Stomach smooth muscle (tissue), 2 donors: Measurements from ENCODE around the gene ZSCAN25.
"Not testable (repeated sequence)": the region's sequence is repeated elsewhere in the genome, so short reads cannot be mapped to it uniquely, and the experiment has no call there.

Experiments
- H3K27ac ChIP-seq: one replicate; pipeline ENCODE4 v1.7.0; 2013; ENCODE audit warnings: mild to moderate bottlenecking, low read length, inconsistent platforms
- H3K27me3 ChIP-seq, 2 donors: one replicate each; pipeline ENCODE4 v1.7.0; 2013; ENCODE audit warnings: low read length in 2 of 2; ENCODE audit not compliant: insufficient read depth in 2 of 2, control insufficient read depth in 1 of 2
- H3K36me3 ChIP-seq, 2 donors: one replicate each; pipeline ENCODE4 v1.7.0; 2013; ENCODE audit warnings: low read length in 2 of 2; ENCODE audit not compliant: control insufficient read depth in 2 of 2, insufficient read depth in 2 of 2
- H3K4me1 ChIP-seq: one replicate; pipeline ENCODE4 v1.7.0; 2013; ENCODE audit warnings: low read length; ENCODE audit not compliant: control insufficient read depth, insufficient read depth
- H3K4me3 ChIP-seq, 2 donors: one replicate each; pipeline ENCODE4 v1.7.0; 2013; ENCODE audit warnings: low read length in 2 of 2
- H3K9ac ChIP-seq, 2 donors: one replicate each; pipeline ENCODE4 v1.7.0; 2013; ENCODE audit warnings: low read length in 2 of 2, mild to moderate bottlenecking in 1 of 2
- H3K9me3 ChIP-seq, 2 donors: one replicate each; pipeline ENCODE4 v1.7.0; 2013; ENCODE audit warnings: low read length in 2 of 2; ENCODE audit not compliant: control insufficient read depth in 2 of 2
- donor health status: healthy.
- donor health status: Pancreatic carcinoma.

The ZSCAN25 gene

DNA sequence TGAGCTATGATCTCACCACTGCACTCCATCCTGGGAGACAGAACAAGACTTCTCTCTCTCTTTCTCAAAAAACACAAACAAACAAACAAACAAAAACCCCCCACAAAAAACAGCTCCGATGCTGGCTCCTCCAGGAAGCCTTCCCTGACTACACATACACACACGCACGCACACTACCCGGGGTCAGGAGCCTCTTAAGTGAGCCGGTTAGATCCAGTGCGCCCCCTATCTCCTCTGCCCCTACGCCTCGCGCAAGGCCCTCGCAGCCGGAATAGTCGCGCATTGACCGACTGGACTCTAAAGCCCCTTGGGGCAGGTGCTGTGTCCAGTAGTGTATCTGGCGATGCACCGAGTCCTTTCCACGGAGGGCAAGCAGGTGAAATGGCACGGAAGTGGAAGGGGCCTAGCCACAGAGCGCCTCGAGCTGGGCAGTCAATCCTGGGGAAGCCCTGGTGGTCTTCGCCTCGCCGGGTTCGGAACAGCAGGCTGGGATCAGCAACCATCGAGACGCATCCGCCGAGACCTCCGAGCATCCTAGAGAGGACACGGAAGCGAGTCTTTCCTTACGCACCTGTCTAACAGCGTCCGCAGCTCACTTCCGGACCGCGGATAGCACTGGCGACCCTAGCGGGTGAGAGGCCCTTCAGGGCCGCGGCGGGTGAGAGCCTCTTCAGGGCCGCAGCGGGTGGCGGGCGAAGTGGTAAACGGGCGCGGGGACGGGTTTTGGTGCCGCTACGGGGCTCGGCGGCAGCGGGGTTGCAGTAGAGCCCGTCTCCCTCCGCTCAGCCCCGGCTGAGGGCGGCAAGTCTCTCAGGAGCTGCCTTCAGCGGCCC, at the start of gene ZSCAN25:
Gene ZSCAN25, plus strand, starts transcription at position 588 of the 833 bp plus-strand sequence. CDS start 2,661 bp downstream, outside the sequence.
- Histone ChIP-seq H3K4me1 (peaks cover 8% of the 10 kb centered on the region), H3K27me3 (no peaks in the 10 kb centered on the region), H3K4me3 (peak within 1 kb of the TSS; percentile 96 to 99), H3K27ac (peak within 1 kb of the TSS; percentile 78), H3K9ac (peak within 1 kb of the TSS; percentile 92 to 93), H3K36me3 (peaks cover 21 to 24% of the 10 kb centered on the region in 2 donors), H3K9me3 (no peaks in the 10 kb centered on the region)

DNA sequence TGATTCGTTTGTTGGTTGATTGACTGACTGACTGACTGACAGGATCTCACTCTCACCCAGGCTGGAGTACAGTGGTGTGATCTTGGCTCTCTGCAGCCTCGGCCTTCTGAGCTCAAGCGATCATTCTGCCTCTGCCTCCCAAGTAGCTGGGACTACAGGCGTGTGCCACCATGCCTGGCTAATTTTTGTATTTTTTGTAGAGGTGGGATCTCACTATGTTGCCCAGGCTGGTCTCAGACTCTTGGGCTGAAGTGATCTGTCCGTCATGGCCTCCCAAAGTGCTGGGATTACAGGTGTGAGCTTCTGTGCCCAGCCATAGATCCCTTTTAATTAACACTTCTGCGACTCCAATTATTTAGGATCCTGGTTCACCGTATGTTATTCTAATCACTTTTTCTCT, 48.0 kb upstream of the ZSCAN25 start:
- not testable (repeated sequence) for H3K9me3 ChIP-seq, H3K9ac ChIP-seq, H3K27me3 ChIP-seq, H3K27ac ChIP-seq, H3K4me3 ChIP-seq, H3K4me1 ChIP-seq
- peaks cover 28 to 62% of the 10 kb centered on the region in 2 donors for H3K36me3 ChIP-seq

DNA sequence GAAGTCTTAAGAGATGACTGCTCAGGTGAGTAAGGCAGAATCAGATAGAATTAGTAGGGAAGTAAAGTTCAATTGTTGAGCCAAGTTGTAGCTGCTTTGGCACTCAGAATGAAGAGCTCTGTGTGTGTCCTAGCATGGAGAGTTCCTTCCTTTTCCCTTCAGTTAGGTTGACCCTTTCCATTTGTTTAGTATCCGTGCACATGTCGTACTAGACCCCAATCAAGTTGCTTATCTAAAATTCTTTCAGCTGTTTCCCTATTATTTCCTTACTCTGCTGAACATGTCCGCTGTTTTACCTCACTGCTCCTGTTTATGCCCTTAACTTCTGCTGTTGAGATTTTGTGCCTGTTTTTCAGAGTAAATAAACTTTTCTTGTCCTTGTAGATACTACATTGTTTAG, 45.0 kb upstream of the ZSCAN25 start:
- H3K9me3 ChIP-seq = no peaks in the 10 kb centered on the region
- no peak overlapping the region for H3K9ac ChIP-seq
- peaks cover 18 to 39% of the 10 kb centered on the region in 2 donors for H3K36me3 ChIP-seq
- H3K27me3 ChIP-seq = no peaks in the 10 kb centered on the region
- no peak overlapping the region for H3K27ac ChIP-seq
- no peak overlapping the region for H3K4me3 ChIP-seq
- H3K4me1 ChIP-seq = no peaks in the 10 kb centered on the region

DNA sequence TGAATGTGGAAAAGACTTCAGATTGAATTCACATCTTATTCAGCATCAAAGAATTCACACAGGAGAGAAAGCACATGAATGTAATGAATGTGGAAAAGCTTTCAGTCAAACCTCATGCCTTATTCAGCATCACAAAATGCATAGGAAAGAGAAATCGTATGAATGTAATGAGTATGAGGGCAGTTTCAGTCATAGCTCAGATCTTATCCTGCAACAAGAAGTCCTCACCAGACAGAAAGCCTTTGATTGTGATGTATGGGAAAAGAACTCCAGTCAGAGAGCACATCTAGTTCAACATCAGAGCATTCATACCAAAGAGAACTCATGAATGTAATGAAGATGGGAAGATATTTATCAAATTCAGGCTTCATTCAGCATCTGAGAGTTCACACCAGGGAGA, 43.5 kb upstream of the ZSCAN25 start:
- no peaks in the 10 kb centered on the region for H3K9me3 ChIP-seq
- H3K4me1 ChIP-seq = no peaks in the 10 kb centered on the region
- peaks cover 18 to 36% of the 10 kb centered on the region in 2 donors for H3K36me3 ChIP-seq
- H3K27me3 ChIP-seq = no peaks in the 10 kb centered on the region
- no peak overlapping the region for H3K4me3 ChIP-seq
- H3K27ac ChIP-seq = no peak overlapping the region
- H3K9ac ChIP-seq = no peak overlapping the region

DNA sequence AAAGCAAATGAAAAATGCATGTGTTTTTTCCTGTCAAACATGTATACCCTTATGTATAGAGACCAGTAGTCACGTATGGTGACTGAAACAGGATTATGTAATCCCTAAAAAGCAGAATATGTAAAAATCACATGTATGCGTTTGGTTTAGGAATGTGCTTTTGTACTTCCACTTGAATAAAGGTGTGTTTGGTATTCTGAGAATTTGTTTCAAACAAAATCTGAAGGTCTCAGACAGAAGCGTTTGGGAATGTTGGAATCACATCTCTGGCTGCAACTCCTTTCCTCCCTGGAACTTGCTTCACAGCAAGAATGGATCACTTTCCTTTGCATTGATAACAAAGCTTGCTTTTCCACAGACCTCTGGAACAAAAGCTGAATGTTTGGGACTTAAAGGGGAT, 40.5 kb upstream of the ZSCAN25 start:
- Histone ChIP-seq H3K27me3 (no peaks in the 10 kb centered on the region), H3K36me3 (peaks cover 17 to 21% of the 10 kb centered on the region in 2 donors)

DNA sequence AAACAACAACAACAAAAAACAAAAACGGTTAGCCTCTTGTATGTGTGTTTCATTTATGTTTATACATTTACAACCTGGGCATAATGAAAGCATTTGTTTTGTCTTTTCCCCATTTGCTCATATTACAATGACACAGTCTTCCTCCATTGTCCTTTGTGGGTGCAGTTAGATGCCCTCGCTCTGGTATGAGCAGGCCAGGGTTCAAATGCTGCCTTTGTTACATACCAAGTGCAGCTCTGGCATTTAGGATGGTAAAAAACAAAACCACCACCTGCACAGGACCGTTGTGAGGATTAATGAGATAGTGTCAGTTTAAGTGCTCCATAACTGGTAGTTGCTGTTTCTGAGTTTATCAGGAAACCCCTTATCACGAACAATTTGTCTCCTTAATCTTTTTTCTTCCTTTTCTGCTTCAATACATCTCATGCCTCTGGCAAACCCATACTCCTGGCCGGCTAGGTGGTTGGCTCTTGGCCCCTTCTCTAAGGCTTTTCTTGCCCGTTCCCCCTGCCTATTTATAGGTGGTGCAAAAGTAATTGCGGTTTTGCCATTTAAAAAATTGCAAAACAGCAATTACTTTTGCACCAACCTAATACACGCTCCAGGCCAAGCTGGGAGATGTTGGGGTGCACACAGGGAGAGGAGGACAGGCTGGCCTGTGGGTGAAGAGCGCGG, 37.3 kb upstream of the ZSCAN25 start:
- H3K27ac ChIP-seq = no peak overlapping the region

More for the DNA sequence above, 40.5 kb upstream of the ZSCAN25 start:
- Histone ChIP-seq H3K9ac (no peak overlapping the region), H3K9me3 (no peaks in the 10 kb centered on the region), H3K4me1 (peaks cover 7% of the 10 kb centered on the region), H3K27ac (no peak overlapping the region), H3K4me3 (no peak overlapping the region)

DNA sequence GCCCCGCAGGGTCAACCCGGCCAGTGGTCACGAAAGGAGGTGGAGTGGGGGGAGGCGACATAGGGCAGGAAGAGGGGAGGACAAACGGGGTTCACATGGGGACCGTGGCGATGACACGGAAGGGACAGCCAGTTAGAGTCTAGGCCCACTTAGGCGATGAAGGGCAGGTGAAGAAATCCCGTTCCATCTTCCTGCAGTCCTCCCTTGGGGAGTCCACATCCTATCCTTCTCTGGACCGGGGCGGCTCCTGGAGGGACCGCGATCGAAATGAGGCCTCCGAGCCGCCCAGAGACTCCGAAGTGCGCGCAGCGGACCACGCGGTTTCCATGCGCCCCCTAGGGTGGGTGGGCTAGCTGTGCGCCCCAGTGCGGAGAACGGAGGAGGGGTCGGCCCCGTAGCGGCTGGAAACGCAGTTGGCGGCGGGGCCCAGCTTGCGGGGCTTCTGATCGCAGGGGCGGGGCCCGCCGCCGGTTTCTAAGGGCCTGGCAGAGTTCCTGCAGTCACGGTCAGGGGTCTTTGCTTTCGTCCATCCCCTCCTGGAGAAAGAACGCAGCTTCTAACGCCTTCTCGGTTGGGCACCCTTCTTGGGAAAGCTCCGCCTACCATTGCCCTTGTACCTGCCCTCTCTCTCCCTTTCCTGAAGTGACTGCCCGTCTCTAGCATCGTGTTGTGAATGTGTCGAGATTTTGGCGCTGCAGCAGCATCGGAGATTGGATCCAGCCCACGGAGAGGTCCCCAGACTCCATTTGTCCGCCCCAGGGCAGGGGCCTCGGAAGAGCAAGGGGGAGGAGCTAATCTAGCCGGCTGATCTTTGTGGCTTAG, 36.6 kb upstream of the ZSCAN25 start:
- Histone ChIP-seq H3K36me3 (no peaks in the 10 kb centered on the region), H3K9me3 (no peaks in the 10 kb centered on the region), H3K27me3 (no peaks in the 10 kb centered on the region), H3K27ac (peak overlapping the region; percentile 6), H3K9ac (peak overlapping the region; percentile 54 to 84), H3K4me3 (peak overlapping the region; percentile 65 to 82), H3K4me1 (peaks cover 7% of the 10 kb centered on the region)

More for the DNA sequence above, 37.3 kb upstream of the ZSCAN25 start:
- H3K9me3 ChIP-seq = no peaks in the 10 kb centered on the region
- H3K4me3 ChIP-seq = peak overlapping the region; percentile 65 to 82
- H3K36me3 ChIP-seq = no peaks in the 10 kb centered on the region
- H3K9ac ChIP-seq = peak overlapping the region; percentile 54 to 84
- H3K4me1 ChIP-seq = peaks cover 7% of the 10 kb centered on the region
- H3K27me3 ChIP-seq = no peaks in the 10 kb centered on the region

DNA sequence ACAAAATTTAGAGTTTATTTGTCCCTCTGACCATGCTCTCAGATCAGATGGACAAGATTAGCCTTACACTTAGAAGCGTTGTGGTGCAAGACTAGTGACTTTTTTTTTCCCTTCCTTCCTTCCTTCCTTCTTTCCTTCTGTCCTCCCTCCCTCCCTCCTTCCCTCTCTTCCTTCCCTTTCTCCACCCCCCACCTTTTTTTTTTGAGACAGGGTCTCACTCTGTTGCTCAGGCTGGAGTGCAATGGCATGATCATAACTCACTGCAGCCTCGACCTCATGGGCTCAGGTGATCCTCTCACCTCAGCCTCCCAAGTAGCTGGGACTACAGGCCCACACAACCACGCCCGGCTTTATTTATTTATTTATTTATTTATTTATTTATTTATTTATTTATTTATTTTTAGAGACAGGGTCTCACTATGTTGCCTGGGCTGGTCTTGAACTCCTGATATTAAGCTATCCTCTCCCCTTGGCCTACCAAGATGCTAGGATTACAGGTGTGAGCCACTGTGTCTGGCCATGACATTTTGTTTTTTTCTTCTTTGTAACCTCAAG, 35.9 kb upstream of the ZSCAN25 start:
- H3K9me3 ChIP-seq, H3K4me1 ChIP-seq, H3K27me3 ChIP-seq, H3K36me3 ChIP-seq: not testable (repeated sequence)
- peak overlapping the region; percentile 6 for H3K27ac ChIP-seq
- H3K4me3 ChIP-seq = peak overlapping the region; percentile 65 to 82
- H3K9ac ChIP-seq = peak overlapping the region; percentile 54 to 84

DNA sequence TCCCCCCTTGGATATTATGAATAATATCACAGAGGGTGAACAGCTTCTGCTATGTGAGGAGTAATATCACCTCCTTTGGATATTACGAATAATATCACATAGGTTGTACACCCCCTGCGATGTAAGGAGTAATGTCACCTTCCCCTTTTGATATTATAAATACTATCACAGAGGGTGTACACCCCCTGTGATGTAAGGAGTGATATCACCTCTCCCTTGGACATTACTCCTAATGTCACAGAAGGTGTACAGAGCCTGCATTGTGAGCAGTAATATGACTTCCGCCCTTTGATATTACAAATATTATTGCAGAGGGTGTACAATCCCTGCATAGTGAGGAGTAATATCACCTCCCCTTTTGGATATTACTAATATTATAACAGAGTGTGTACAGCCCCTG, 27.9 kb upstream of the ZSCAN25 start:
- Histone ChIP-seq H3K27me3 (no peaks in the 10 kb centered on the region), H3K4me1 (no peaks in the 10 kb centered on the region), H3K36me3 (no peaks in the 10 kb centered on the region), H3K9me3 (no peaks in the 10 kb centered on the region), H3K4me3 (no peak overlapping the region), H3K9ac (no peak overlapping the region), H3K27ac (no peak overlapping the region)

DNA sequence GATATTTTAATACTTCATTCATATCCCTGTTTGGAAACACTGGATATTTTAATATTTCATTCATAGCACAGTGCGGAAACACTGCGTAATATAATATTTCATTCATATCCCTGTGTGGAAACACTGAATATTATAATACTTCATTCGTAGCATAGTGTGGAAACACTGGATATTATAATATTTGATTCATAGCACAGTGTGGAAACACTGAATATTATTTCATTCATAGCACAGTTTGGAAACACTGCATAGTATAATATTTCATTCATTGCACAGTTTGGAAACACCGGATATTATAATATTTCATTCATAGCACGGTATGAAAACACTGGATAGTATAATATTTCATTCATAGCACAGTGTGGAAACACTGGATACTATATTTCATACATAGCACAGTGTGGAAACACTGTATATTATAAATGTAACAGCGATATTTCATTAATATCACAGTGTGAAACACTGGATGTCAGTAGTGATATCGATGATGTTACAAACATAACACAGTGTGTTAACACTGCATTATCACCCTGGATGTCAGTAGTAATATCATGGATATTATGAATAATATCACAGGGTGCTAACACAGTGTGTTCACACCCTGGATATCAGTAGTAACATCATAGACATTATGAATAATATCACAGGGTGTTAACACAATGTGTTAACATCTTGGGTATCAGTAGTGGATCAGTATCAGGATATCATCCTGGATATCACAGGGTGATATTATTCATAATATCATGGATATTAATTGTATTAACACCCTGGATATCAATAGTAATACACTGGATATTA, 21.6 kb upstream of the ZSCAN25 start:
- no peak overlapping the region for H3K4me3 ChIP-seq
- H3K27ac ChIP-seq = no peak overlapping the region
- H3K27me3 ChIP-seq = no peaks in the 10 kb centered on the region
- no peaks in the 10 kb centered on the region for H3K4me1 ChIP-seq
- no peaks in the 10 kb centered on the region for H3K9me3 ChIP-seq
- H3K36me3 ChIP-seq = no peaks in the 10 kb centered on the region
- H3K9ac ChIP-seq = no peak overlapping the region
